Measurements from ENCODE around the gene DRAM1. TPM values are rescaled to one million over a fixed set of nuclear protein-coding genes. Genes with fewer than 3 reads are reported as not detected.

Gene DRAM1
- total and polyA plus RNA-seq, 9 of the 15 experiments (the other 6 are each of a cell fraction or from before 2014, with no cell fraction given), result 1.4 to 4.3 (median 2.7) TPM

DNA sequence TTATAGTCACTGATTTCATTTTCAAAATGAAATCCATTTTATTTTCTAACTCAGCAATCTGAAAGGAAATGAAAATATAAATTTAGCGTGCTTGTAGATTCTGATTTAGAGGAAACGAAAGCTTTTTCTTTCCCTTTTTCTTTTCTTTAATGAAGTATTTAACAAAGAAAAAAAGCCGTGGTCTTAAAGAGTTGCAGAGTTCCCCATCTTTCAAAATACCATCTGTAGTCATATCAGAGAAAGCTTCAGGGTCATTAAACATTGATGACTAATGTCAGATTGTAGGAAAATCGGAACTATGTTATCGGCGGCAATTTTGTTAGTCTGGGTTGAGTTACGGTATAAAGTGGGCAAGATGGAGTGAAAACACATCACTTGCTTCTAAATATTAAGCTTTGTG, 32.3 kb downstream of the DRAM1 start:
- H3K4me3 ChIP-seq, result no peak overlapping the region
- ATAC-seq (no peak), DNase-seq (ENCODE audit: extremely low read depth in 1 of 4, low spot score in 3 of 4) (no peak), FAIRE-seq (no peak)
- ChIA-PET POLR2A (no interaction called here), CTCF (ENCODE audit: low intra/inter-chr PET ratio) (no interaction called here)
- in situ Hi-C loops (cut with MboI) (no loop called here), intact Hi-C loops (cut with micrococcal nuclease) (no loop called here)
- H4K20me1 ChIP-seq (replicated peaks; ENCODE audit: control insufficient read depth, insufficient read depth, low read length), result no peaks in the 10 kb centered on the region
- no peak overlapping the region for H3K9ac ChIP-seq (ENCODE audit: insufficient read depth in 1 of 2, low read depth in 2 of 2, low read length in 2 of 2)
- no peaks in the 10 kb centered on the region for H3K4me1 ChIP-seq (replicated peaks in 1 of 2; ENCODE audit: control insufficient read depth in 2 of 2, insufficient read depth in 2 of 2, low read length in 2 of 2)
- BruUV-seq (replicated peaks), result no TSS peak
- H3K9me3 ChIP-seq (replicated peaks; ENCODE audit: control insufficient read depth, insufficient read depth, low read depth, low read length), result no peaks in the 10 kb centered on the region
- H3K79me2 ChIP-seq (ENCODE audit: control insufficient read depth, insufficient read depth, low read length), result no peaks in the 10 kb centered on the region
- H3K27ac ChIP-seq (ENCODE audit: extremely low read depth, low read depth, low read length), result no peak overlapping the region
- H2AFZ ChIP-seq (ENCODE audit: low read depth, low read length), result no peak overlapping the region
- no peaks in the 10 kb centered on the region for H3K27me3 ChIP-seq (ENCODE audit: control insufficient read depth in 2 of 2, insufficient read depth in 2 of 2, low read length in 2 of 2)
- 64% methylated on average over 7 of the region's 7 CpGs for WGBS (ENCODE audit: insufficient coverage, low coverage, missing lambda C conversion rate)
- H3K4me2 ChIP-seq (ENCODE audit: insufficient read depth, low read length), result no peak overlapping the region
- no peaks in the 10 kb centered on the region for H3K36me3 ChIP-seq (ENCODE audit: control insufficient read depth, insufficient read depth, low read length)
- no peaks in the 10 kb centered on the region for H3K9me1 ChIP-seq (ENCODE audit: control insufficient read depth, insufficient read depth, low read length)
- TF ChIP-seq KLF10 (CRISPR knock-in tag; IDR thresholded peaks at IDR 0.05), result no peak
- no peak for TF ChIP-seq DACH1 (IDR thresholded peaks at IDR 0.05; ENCODE audit: partially characterized antibody)
- TF ChIP-seq ZNF584 (CRISPR knock-in tag; IDR thresholded peaks at IDR 0.05; ENCODE audit: low read depth), result no peak
- no peak for TF ChIP-seq CCNT2 (IDR thresholded peaks at IDR 0.05; ENCODE audit: borderline replicate concordance, extremely low read depth, insufficient read length, low read depth, low read length)
- TF ChIP-seq EHMT2 (IDR thresholded peaks at IDR 0.05), result no peak
- no peak for TF ChIP-seq RHOXF2B (CRISPR knock-in tag; conservative IDR thresholded peaks at IDR 0.05)
- TF ChIP-seq, protein P1, sequence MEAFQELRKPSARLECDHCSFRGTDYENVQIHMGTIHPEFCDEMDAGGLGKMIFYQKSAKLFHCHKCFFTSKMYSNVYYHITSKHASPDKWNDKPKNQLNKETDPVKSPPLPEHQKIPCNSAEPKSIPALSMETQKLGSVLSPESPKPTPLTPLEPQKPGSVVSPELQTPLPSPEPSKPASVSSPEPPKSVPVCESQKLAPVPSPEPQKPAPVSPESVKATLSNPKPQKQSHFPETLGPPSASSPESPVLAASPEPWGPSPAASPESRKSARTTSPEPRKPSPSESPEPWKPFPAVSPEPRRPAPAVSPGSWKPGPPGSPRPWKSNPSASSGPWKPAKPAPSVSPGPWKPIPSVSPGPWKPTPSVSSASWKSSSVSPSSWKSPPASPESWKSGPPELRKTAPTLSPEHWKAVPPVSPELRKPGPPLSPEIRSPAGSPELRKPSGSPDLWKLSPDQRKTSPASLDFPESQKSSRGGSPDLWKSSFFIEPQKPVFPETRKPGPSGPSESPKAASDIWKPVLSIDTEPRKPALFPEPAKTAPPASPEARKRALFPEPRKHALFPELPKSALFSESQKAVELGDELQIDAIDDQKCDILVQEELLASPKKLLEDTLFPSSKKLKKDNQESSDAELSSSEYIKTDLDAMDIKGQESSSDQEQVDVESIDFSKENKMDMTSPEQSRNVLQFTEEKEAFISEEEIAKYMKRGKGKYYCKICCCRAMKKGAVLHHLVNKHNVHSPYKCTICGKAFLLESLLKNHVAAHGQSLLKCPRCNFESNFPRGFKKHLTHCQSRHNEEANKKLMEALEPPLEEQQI (IDR thresholded peaks at IDR 0.05), result no peak
- no peak for TF ChIP-seq ZNF695 (CRISPR knock-in tag; IDR thresholded peaks at IDR 0.05)
- TF ChIP-seq, protein P2, sequence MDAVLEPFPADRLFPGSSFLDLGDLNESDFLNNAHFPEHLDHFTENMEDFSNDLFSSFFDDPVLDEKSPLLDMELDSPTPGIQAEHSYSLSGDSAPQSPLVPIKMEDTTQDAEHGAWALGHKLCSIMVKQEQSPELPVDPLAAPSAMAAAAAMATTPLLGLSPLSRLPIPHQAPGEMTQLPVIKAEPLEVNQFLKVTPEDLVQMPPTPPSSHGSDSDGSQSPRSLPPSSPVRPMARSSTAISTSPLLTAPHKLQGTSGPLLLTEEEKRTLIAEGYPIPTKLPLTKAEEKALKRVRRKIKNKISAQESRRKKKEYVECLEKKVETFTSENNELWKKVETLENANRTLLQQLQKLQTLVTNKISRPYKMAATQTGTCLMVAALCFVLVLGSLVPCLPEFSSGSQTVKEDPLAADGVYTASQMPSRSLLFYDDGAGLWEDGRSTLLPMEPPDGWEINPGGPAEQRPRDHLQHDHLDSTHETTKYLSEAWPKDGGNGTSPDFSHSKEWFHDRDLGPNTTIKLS (IDR thresholded peaks at IDR 0.05; ENCODE audit: borderline replicate concordance, low read depth), result no peak
- no peak for TF ChIP-seq POLR3G (IDR thresholded peaks at IDR 0.05; ENCODE audit: extremely low read depth, insufficient read length, insufficient replicate concordance)
- TF ChIP-seq, protein P3, sequence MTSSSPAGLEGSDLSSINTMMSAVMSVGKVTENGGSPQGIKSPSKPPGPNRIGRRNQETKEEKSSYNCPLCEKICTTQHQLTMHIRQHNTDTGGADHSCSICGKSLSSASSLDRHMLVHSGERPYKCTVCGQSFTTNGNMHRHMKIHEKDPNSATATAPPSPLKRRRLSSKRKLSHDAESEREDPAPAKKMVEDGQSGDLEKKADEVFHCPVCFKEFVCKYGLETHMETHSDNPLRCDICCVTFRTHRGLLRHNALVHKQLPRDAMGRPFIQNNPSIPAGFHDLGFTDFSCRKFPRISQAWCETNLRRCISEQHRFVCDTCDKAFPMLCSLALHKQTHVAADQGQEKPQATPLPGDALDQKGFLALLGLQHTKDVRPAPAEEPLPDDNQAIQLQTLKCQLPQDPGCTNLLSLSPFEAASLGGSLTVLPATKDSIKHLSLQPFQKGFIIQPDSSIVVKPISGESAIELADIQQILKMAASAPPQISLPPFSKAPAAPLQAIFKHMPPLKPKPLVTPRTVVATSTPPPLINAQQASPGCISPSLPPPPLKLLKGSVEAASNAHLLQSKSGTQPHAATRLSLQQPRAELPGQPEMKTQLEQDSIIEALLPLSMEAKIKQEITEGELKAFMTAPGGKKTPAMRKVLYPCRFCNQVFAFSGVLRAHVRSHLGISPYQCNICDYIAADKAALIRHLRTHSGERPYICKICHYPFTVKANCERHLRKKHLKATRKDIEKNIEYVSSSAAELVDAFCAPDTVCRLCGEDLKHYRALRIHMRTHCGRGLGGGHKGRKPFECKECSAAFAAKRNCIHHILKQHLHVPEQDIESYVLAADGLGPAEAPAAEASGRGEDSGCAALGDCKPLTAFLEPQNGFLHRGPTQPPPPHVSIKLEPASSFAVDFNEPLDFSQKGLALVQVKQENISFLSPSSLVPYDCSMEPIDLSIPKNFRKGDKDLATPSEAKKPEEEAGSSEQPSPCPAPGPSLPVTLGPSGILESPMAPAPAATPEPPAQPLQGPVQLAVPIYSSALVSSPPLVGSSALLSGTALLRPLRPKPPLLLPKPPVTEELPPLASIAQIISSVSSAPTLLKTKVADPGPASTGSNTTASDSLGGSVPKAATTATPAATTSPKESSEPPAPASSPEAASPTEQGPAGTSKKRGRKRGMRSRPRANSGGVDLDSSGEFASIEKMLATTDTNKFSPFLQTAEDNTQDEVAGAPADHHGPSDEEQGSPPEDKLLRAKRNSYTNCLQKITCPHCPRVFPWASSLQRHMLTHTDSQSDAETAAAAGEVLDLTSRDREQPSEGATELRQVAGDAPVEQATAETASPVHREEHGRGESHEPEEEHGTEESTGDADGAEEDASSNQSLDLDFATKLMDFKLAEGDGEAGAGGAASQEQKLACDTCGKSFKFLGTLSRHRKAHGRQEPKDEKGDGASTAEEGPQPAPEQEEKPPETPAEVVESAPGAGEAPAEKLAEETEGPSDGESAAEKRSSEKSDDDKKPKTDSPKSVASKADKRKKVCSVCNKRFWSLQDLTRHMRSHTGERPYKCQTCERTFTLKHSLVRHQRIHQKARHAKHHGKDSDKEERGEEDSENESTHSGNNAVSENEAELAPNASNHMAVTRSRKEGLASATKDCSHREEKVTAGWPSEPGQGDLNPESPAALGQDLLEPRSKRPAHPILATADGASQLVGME (CRISPR knock-in tag; IDR thresholded peaks at IDR 0.05), result no peak
- TF ChIP-seq ZNF165 (CRISPR knock-in tag; IDR thresholded peaks at IDR 0.05; ENCODE audit: borderline replicate concordance), result no peak
- no peak for TF ChIP-seq E2F3 (CRISPR knock-in tag; IDR thresholded peaks at IDR 0.05)
- TF ChIP-seq PURB (CRISPR knock-in tag; IDR thresholded peaks at IDR 0.05; ENCODE audit: low read depth), result no peak
- no peak for TF ChIP-seq ZNF23 (CRISPR knock-in tag; IDR thresholded peaks at IDR 0.05)

All from K562 (cell line).